HUDEP-2 (cell line): Measurements from ENCODE around the gene BYSL.

Source experiments
- DNase-seq, 76 experiments: peaks; one replicate each; lab custom pipeline; 2025; ENCODE audit not compliant: unreplicated experiment in 76 of 76; lab: John Stamatoyannopoulos, UW

BYSL gene

DNA sequence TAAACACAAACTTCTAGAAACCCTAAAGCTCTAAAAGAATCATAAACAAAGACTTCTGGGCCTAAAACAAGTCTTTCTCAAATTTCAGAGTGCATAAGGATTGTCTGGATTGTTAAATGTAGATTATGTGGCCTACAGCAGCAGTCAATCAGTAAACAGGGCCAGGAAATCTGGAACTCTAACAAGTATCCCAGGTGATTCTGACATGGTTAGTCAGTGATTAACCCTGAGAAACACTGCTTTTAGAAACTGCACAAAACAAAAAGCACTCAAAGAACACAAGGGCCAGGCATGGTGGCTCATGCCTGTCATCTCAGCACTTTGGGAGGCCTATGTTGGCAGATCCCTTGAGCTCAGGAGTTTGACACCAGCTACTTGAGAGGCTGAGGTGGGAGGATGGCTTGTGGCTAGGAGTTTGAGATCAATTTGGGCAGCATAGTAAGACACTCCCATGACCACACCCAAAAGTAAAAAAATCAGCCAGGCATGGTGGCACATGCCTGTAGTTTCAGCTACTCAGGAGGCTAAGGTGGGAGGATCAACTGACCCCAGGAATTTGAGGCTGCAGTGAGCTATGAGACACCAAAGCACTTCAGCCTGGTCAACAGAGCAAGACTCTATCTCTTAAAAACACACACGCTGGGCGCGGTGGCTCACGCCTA lies 6.3 kb upstream of the BYSL start:
- peak in 71 of 76 experiments; percentile 24 to 93 (median 56) for DNase-seq

GRCh38 chr6:41917528-41917927 lies 3.8 kb upstream of the BYSL start:
- peak in 28 of 76 experiments; percentile 15 to 69 (median 38) for DNase-seq

GRCh38 chr6:41921712-41921998 lies 356 bp downstream of the BYSL start:
- DNase-seq: peak in 2 of 76 experiments; percentile 38 to 65

- no peak for DNase-seq
Observed at GRCh38 chr6:41922154-41922553, 855 bp downstream of the BYSL start.

DNA sequence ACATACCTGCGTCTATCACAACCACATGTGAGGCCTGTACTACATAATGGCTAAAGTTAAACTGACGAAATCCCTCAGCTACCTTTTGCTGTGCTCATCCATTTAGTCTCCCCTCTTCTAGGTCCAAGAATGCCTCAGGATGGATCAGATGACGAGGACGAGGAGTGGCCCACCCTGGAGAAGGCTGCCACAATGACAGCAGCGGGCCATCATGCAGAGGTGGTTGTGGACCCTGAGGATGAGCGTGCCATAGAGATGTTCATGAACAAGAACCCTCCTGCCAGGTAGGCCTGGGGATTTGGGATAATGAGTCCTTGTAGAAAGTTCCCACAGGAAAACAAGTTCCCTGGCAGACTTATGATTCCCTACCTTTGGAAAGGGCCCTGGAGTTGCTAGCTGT lies 6.0 kb downstream of the BYSL start:
- no peak for DNase-seq

- no peak for DNase-seq
Observed at GRCh38 chr6:41929924-41930323, 8.6 kb downstream of the BYSL start.

DNA sequence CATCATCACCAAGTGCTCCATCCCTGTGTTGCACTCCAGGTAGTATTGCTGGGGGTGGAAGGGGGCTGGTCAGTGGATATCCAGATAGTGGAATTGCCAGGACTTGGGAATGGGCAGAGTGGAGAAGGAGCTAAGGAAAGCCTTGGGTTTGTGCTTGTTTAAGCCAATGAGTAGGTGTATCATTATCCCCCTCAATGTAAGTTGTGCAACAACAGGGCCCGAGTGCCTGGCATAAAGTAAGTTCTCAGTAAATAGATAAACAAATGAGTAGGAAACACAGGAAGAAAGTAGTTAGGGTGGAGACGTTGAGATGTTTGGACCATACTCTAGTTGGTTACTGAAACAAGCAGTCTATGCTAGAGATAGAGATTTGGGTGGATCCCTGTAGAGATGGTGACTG lies 10.5 kb downstream of the BYSL start:
- no peak for DNase-seq

DNA sequence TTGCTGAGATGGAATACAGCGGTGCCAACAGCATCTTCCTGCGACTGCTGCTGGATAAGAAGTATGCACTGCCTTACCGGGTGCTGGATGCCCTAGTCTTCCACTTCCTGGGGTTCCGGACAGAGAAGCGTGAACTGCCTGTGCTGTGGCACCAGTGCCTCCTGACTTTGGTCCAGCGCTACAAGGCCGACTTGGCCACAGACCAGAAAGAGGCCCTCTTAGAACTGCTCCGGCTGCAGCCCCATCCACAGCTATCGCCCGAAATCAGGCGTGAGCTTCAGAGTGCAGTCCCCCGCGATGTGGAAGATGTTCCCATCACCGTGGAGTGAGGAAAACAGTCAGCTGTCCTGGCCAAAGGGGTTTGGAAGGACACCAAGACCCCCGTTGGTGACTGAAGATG lies 11.1 kb downstream of the BYSL start:
- DNase-seq: no peak

GRCh38 chr6:41934278-41935192 lies 13.2 kb downstream of the BYSL start:
- DNase-seq: peak in 1 of 76 experiments; percentile 23

- DNase-seq: peak in 1 of 76 experiments; percentile 20
Observed at GRCh38 chr6:41935193-41935574, 13.9 kb downstream of the BYSL start.

GRCh38 chr6:41935685-41936072 lies 14.4 kb downstream of the BYSL start:
- no peak for DNase-seq

DNA sequence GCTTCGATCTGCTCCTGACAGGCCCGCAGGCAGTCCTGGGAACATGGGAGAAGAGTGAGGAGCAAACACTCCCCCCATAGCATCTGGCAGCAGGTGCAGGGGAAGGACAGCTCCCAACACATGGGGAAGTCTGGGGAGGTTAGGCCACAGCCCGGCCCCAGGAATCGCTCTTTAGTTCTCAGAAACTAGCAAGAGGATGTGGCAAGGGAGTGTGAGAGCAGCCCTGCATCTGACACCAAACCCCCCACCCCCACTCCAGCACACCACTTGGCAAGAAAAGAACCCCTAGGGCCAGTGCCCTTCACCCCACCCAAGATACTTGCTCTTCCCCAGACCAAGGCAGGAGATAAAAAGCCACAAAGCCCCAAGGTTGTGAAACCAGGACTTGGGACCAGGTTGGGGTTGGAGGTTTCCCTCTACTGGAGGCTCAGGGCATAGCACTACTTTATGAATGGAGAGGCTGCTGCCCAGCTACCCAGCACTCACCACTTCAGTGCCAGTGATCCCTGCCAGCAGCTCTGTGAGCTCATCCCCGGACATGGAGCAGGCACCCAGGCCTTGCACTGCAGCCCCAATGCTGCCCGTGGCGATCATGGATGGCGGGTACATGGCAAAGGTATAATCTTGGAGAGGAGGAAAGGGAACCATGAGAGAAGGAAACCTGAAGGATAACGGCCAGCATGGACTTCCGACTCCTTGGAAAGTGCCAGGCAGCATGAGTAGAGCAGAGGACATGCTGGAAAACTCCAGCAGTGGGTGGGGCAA lies 15.0 kb downstream of the BYSL start:
- peak in 75 of 76 experiments; percentile 72 to 100 (median 98) for DNase-seq

- peak in 1 of 76 experiments; percentile 18 for DNase-seq
Observed at GRCh38 chr6:41937472-41937860, 16.2 kb downstream of the BYSL start.

DNA sequence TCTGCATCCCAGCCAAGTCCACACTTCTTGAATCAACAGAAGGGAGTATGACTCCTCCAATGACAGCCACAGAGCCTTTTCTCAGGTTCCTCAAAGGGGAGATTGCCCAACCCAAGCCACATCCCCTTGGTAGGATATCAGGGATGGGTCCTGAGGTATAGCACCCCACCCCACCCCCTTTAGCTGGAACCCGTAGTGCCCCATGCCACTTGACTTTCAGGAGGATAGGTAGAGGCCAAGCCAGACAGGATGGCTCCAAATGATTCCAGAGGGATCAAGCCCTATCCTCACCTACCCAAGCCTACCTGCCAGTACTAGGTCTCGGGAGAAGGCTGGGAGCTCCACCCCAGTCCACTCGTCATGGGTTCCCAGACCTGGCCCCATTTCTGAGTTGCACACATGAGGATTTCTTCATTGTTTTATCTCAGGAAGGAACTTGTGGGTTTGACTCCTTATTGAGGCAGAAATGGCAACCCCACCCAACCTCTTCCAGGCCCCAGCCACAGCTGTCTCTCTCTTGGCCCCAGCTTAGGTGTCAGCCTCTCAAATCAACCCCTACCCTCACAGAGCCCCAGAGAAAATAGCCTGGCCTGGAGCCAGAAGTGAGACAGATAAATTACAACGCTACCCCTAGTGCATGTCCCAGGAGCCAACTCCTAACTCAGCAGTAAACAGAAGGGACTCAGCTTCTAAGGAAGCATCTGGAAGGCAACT lies 16.7 kb downstream of the BYSL start:
- DNase-seq: peak in 75 of 76 experiments; percentile 54 to 96 (median 87)

DNA sequence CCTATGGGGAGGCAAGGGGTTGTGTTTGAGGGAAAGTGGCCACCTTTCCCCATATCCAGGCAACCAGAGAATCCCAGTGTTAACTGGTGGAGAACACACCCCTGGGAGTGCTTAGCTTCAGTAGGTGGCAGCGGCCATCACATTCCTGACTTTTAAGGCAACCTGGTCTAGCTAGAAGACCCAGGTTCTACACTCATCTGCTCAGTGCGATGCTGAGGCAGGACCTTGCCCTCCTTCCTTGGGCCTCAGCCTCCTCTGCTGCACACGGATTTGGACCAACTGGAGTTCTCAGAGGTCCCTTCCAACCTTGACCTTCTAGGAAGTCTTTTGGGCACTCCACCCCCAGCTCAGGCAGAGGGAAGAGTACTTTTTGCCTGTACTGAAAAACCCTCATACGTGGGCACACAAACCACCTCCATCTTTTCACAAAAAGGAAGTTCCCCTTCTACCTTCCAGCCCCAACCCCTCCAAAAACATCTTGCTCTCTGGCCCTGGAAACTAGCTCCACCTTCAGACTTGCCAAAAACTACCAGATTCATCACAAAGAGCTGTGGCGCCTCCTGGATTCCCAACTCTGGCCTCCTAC lies 17.4 kb downstream of the BYSL start:
- DNase-seq: no peak

DNA sequence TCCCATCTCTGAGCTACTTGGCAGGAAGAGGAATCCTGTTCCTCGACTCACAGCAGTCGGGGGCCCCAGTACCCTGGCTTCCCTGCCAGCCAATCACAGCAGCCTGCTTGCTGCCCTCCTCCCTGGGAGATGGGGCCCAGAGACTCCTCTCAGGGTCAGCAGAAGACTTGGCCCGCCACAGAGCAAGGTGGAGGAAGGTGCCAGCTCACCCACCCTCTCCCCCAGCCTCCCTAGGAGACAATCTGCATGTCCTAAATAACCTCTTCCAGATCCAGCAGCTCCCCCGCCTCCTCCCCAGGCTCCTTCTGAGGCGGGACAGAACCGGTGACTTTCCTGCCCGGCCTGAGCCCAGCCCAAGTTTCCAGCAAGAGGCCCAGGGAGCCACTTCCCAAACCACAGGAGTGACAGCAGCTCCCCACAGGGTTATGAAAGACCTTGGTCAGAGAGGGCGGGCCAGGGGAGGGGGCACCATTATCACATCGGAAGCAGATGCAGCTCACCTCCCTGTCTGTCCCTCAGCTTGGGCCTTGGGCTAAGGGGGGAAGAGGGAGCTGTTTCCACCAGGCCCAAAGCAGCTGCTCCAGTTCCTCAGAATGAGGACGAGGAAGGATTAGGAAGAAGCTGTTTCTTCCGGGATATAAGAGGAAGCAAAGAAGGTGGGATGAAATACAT lies 18.0 kb downstream of the BYSL start:
- DNase-seq: peak in 42 of 76 experiments; percentile 21 to 71 (median 46)

DNA sequence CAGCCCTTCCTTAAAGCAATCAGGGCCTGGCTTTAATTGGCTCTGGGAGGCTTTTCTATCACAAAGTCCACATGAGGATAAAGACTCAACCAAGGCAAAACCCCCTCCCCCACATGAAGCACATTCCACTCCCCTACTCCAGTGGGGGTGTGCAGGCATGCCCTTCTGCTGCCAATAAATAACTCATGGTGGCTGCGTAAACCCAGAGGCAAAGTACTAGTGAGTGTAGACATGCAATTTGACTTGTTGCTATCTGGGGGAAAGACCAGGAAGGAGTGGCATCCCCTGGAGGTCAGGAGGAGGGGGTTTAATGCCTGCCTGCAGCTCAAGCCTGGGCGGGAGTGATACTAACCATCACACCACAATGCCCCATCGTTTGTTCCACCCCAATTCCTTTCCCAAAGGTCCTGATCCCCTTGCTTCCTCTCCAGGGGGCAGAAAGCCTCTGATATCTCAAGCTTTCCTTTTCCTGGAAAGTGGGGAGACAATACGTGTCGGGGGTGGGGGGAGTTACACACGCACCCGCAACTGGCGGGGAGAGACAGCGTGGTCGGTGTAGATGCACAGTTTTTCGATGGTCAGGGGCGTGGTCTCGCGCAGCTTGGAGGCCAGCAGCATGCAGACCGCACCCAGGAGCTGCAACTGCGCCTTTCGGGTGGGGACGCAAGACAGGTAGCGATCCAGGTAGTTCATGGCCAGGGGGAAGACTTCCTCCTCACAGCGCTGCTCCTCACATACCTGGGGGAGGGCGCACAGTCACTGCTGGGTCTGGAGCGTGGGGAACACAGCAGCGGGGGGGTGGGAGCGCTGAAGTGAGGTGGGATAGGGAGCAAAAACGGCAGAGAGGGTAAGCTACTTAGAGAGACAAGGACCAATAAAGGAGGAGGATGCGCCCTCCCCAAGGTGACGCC lies 18.8 kb downstream of the BYSL start:
- DNase-seq: peak in 52 of 76 experiments; percentile 22 to 73 (median 52)

DNA sequence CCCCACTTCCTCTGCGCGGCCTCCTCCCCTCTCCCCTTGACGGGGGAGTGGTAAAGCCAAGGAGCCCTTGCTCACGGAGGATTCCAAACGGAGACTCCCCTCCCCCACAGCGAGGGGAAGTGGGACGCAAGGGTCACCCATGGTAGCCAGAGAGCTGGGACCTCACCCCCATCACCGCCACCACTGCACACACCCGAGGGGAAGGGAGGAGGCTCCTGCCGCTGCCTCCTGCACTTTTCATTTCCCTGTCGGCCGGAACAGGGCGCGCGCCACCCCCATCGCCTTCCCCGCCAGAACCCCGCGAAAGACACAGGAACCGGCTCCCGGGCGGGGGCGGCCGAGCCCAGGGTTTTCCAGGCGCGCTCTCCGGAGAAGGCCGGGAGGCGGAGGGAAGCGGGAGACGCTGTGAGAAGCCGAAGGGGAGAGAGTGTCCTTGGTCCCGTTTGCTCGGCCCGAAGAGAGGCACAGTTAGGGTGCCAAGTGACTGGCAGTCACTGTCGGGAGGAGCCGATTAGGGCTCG lies 19.5 kb downstream of the BYSL start:
- DNase-seq: peak in 32 of 76 experiments; percentile 24 to 75 (median 50)
